Measurements from ENCODE around the gene IKBIP. TPM values are rescaled to one million over a fixed set of nuclear protein-coding genes. Genes with fewer than 3 reads are reported as not detected.

IKBIP gene
- total and polyA plus RNA-seq, 7 donors = 2.1 to 6.0 (median 3.6) TPM

DNA sequence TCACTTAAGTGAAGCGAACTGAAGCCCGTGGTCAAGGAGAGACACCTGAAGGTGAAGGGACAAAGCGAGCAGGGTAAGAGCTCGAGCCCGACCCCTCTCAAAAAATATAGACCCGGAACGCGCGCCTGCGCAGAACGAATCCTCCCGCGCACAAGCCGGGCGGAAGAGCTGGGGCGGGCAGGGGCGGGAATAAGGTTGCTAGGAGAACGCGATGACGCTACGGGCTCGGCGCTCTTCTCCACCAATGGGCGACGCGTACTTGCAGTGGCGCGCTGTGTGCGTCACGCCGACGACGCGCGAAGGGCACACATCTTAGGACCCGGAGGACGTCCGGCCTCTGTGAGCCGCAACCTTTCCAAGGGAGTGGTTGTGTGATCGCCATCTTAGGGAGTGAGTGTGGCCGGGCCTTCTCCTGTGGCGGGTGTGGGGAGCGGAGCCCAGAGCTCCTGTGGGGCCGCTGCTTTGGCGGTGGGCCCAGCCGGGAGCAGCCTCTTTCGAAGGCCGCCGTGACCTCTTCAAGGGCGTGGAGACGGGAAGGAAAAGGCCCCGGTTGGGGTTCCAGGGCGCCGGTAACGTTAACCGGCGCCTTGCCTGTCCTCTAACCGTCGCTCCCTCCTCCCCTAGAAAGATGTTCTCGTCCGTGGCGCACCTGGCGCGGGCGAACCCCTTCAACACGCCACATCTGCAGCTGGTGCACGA, 51.1 kb downstream of the IKBIP start, which contains the start of gene SLC25A3:
TSS of gene SLC25A3 (plus strand) at position 336 of the 699 bp plus-strand sequence. CDS start at position 629, 293 bp downstream.
- H3K4me3 ChIP-seq = peak within 1 kb of the TSS; percentile 98
- H3K36me3 ChIP-seq (ENCODE audit: insufficient read depth in 1 of 2, low read depth in 1 of 2) = peaks cover 6 to 34% of the 10 kb centered on the region in 2 donors
- no peaks in the 10 kb centered on the region for H3K27me3 ChIP-seq (ENCODE audit: insufficient read depth in 3 of 3, low read length in 2 of 3)
- ATAC-seq = peak; percentile 97 to 99 (median 99)
- WGBS, 3 donors = 0 to 1% (median 0%) methylated on average over 61 to 67 of the region's 67 CpGs
- DNase-seq = peak; percentile 95 to 99
- H3K27ac ChIP-seq = peak within 1 kb of the TSS; percentile 98
- no peaks in the 10 kb centered on the region for H3K9me3 ChIP-seq
- intact Hi-C loops (cut with DNase I) = loop anchor here (2.0 to 5.0 kb wide), 3 partner anchors 51 to 91 kb away; partner anchors contain the start of genes APAF1 (in 2 of the 2) and IKBIP (in 1 of the 2)
- H3K4me1 ChIP-seq = peaks cover 22% of the 10 kb centered on the region
- TF ChIP-seq, protein P1, sequence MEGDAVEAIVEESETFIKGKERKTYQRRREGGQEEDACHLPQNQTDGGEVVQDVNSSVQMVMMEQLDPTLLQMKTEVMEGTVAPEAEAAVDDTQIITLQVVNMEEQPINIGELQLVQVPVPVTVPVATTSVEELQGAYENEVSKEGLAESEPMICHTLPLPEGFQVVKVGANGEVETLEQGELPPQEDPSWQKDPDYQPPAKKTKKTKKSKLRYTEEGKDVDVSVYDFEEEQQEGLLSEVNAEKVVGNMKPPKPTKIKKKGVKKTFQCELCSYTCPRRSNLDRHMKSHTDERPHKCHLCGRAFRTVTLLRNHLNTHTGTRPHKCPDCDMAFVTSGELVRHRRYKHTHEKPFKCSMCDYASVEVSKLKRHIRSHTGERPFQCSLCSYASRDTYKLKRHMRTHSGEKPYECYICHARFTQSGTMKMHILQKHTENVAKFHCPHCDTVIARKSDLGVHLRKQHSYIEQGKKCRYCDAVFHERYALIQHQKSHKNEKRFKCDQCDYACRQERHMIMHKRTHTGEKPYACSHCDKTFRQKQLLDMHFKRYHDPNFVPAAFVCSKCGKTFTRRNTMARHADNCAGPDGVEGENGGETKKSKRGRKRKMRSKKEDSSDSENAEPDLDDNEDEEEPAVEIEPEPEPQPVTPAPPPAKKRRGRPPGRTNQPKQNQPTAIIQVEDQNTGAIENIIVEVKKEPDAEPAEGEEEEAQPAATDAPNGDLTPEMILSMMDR (IDR thresholded peaks at IDR 0.05) = no peak

DNA sequence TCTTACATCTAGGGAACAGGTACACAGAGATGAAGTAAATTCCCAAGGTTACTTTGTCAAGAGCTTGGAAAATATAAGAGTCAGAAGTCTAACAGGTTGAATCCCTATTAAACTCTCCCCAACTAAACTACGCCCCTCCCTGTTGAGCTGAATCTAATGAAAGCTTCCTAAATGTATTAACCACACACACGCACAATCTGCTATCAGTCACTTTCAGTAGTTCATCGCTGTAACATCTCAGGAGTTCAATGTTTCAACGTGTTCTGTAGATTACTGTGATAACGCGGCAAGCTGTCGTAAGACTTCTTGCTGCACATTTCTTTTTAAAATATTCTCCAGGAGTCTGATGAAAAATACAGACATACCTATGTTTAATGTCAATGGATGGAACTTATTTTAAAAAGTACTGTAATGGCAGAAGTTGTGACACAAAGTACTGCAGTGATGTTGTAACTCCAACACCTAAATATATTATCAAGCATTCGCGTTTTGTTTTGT, 51.7 kb downstream of the IKBIP start:
- peak overlapping the region; percentile 98 for H3K27ac ChIP-seq
- H3K9me3 ChIP-seq = no peaks in the 10 kb centered on the region
- intact Hi-C loops (cut with DNase I) = loop anchor here (2.0 to 5.0 kb wide), 3 partner anchors 52 to 91 kb away; partner anchors contain the start of genes APAF1 (in 2 of the 2) and IKBIP (in 1 of the 2)
- peaks cover 4 to 28% of the 10 kb centered on the region in 2 donors for H3K36me3 ChIP-seq (ENCODE audit: insufficient read depth in 1 of 2, low read depth in 1 of 2)
- 51 to 53% (median 53%) methylated on average over 9 of the region's 9 CpGs for WGBS, 3 donors
- ATAC-seq = peak in 1 of 4 donors; percentile 9
- DNase-seq = no peak
- peaks cover 22% of the 10 kb centered on the region for H3K4me1 ChIP-seq
- H3K27me3 ChIP-seq (ENCODE audit: insufficient read depth in 3 of 3, low read length in 2 of 3) = no peaks in the 10 kb centered on the region
- peak overlapping the region; percentile 98 for H3K4me3 ChIP-seq
- TF ChIP-seq, protein P1 (IDR thresholded peaks at IDR 0.05) = no peak

DNA sequence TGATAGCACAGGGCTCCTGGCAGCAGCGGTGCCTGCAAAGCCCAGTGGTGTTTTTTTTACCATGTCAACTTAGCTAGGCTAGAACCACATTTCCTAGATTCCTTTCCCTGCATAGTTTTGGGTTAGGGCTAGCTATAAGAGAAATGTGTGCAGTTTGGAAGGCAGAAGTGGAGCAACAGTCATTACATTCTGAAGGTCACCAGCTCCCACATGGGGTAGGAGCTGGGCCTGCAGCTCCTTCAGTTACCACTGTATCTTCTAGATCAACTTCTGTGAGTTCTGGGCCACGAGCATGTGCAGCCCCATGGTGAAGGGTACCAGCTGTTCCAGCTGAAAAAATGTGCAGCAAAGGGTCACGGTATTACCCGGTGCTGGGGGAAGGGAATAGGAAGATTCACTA, 53.4 kb downstream of the IKBIP start:
- Histone ChIP-seq H3K27me3 (ENCODE audit: insufficient read depth in 3 of 3, low read length in 2 of 3) (no peaks in the 10 kb centered on the region), H3K9me3 (no peaks in the 10 kb centered on the region), H3K4me3 (no peak overlapping the region), H3K27ac (no peak overlapping the region), H3K36me3 (ENCODE audit: insufficient read depth in 1 of 2, low read depth in 1 of 2) (peaks cover 4 to 12% of the 10 kb centered on the region in 2 donors), H3K4me1 (peaks cover 12% of the 10 kb centered on the region)
- TF ChIP-seq, protein P1 (IDR thresholded peaks at IDR 0.05) = no peak
- no peak for DNase-seq
- WGBS, 3 donors = 48 to 65% (median 53%) methylated on average over 4 of the region's 4 CpGs
- intact Hi-C loops (cut with DNase I) = loop anchor here (5.0 kb wide), 2 partner anchors 56 to 89 kb away; partner anchors contain the start of gene APAF1 (in 1 of the 2)
- ATAC-seq = no peak

DNA sequence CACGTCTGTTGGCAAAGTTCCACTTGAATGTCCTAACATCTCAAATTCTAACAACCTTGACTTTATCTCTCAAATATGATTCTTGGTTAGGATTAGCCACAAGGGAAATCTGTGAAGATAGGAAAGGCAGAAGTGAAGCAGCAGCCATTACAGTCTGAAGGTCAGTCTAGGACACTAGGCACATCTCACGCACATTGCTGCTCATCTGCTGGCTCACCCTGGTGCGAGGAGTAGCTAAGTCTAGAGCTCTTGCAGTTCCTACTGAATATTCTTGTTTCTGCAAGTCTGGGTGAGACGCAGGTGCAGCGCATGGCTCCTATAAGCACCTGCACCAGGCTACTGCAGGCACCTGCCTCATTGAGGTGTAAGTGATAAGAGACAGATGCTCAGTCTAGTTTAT, 57.5 kb downstream of the IKBIP start:
- intact Hi-C loops (cut with DNase I) = no loop called here
- 85 to 88% (median 85%) methylated on average over 5 of the region's 5 CpGs for WGBS, 3 donors

More for the DNA sequence above, 57.5 kb downstream of the IKBIP start:
- H3K27ac ChIP-seq = no peak overlapping the region
- TF ChIP-seq, protein P1 (IDR thresholded peaks at IDR 0.05) = no peak
- ATAC-seq (no peak), DNase-seq (no peak)
- H3K4me3 ChIP-seq = no peak overlapping the region
- no peaks in the 10 kb centered on the region for H3K36me3 ChIP-seq (ENCODE audit: insufficient read depth in 1 of 2, low read depth in 1 of 2)
- H3K9me3 ChIP-seq = no peaks in the 10 kb centered on the region
- no peaks in the 10 kb centered on the region for H3K27me3 ChIP-seq (ENCODE audit: insufficient read depth in 3 of 3, low read length in 2 of 3)
- H3K4me1 ChIP-seq = no peaks in the 10 kb centered on the region

All from psoas muscle (tissue), 8 donors.